GM18519 (cell line): ENCODE data around the gene FLOT1.

Source experiments
- ATAC-seq: cut with Tn5 transposase; IDR thresholded peaks from one replicate; pipeline ENCODE4 v1.9.1; 2021; ENCODE audit warnings: mild to moderate bottlenecking, moderate library complexity; ENCODE audit not compliant: unreplicated experiment, low FRiP score

Gene FLOT1

DNA sequence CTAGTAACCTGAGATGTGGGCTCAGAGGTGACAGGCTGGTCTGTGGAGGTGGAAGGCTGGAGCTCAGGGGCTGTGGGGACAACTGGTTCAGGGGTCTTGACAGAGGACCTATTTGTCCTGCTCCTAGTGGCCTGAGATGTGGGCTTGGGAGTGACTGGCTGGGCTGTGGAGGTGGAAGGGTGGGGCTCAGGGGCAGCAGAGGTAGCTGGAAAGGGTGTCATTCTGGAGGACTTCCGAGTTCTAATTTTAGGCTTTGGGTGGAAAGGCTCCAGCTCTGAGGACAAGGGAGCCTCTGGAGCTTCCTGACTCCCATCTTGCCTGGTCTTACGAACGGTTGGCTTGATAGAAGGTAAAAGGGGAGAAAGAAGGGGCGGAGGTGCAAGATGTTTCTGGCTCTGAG, 36.9 kb downstream of the FLOT1 start:
- ATAC-seq = no peak

DNA sequence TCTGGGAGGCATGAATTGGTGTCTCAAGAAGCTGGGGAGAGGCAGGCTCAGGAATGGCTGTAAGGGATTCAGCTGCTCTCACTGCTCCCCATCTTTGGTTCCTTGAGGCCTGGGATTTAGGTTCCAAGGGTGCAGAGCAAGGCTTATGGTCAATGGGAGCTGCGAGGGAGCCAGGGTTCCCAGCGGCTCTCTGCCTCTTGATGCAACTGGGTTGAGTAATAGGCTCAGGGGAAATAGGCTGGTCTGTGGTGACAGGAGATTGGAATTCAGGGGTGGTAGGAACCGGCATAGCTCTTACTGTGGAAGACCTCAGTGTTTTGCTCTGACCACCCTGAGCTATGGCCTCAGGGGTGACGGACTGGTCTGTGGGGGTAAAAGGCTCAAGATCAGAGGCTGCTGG, 38.7 kb downstream of the FLOT1 start:
- ATAC-seq = no peak

DNA sequence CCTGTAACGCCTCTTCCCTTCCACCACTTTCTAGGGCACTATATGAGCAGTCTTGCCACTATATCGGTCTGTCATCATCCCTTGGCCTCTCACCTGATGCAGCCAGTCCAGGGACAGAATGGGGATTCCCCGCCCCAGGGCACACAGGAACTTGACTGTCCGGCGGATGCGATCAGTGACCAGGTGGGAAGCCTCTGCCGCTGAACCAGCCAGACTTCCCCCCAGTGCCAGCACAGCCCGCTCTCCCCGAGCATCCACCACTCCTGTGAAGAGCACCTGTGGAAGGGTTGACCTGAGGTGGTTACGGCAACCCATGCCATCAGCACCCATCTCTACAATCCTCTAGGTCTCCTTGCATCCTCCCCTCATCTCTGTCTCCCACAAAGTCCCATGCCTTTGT, 39.5 kb downstream of the FLOT1 start:
- ATAC-seq = no peak

DNA sequence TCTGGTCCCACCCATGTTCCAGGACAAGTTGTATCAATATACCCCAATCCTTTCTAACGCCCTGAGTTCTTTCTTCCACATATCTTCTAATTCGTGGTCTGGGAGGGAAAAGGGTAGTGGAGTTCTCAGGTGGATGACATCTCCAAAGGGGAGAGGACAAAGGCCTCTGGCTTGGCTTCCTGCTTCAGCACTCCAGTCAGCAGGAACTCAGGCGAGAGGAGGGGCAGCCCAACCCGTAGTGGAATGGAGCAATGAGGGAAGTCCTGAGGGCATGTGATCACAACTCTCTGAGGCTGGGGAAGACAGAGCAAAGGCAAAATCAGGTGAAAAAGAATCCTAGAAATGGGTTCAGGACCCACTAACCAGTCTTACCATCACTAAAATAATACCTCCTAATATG, 42.1 kb downstream of the FLOT1 start:
- no peak for ATAC-seq

DNA sequence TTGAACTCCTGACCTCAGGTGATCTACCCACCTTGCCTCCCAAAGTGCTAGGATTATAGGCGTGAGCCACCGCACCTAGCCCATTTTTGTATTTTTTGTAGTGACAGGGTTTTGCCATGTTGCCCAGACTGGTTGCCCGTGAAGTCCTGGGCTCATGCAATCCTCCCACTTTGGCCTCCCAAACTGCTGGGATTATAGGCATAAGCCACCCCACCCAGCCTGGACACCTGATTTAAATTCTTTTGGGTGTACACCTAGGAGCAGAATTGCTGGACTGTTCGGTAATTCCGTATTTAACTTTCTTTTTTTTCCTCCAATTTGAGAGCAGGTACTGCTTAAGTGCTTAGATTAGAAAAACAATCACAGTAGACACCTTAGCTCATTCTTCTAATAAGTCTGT, 46.1 kb downstream of the FLOT1 start:
- no peak for ATAC-seq

DNA sequence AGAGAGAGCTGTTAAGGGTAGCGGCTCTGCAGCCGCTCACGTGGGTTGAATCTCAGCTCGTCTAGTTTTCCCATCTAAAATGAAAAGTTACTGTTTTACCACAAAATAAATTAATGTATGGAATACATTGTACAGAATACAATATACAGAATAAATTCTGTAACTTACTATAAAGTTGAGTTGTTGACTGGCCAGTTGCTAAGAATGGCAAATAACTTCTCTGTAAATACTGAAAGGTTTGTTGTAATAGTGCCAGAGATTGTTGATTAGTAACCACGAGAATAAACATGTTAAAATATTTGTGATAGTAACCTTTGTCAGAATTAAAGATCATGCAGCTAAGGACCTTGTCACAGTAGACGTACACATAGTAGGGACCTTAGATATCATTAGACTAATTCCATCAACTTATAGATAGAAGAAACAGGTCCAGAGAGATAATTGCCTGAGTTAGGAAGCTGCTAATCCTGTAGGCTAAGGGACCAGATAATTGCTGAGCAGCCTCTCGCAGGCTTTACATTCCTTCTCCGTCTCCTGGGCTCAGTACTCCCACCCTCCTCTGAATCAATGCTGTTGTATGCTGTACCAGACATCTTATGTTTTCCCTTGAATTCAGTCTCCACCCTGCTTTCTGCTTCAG, 51.2 kb downstream of the FLOT1 start:
- no peak for ATAC-seq

DNA sequence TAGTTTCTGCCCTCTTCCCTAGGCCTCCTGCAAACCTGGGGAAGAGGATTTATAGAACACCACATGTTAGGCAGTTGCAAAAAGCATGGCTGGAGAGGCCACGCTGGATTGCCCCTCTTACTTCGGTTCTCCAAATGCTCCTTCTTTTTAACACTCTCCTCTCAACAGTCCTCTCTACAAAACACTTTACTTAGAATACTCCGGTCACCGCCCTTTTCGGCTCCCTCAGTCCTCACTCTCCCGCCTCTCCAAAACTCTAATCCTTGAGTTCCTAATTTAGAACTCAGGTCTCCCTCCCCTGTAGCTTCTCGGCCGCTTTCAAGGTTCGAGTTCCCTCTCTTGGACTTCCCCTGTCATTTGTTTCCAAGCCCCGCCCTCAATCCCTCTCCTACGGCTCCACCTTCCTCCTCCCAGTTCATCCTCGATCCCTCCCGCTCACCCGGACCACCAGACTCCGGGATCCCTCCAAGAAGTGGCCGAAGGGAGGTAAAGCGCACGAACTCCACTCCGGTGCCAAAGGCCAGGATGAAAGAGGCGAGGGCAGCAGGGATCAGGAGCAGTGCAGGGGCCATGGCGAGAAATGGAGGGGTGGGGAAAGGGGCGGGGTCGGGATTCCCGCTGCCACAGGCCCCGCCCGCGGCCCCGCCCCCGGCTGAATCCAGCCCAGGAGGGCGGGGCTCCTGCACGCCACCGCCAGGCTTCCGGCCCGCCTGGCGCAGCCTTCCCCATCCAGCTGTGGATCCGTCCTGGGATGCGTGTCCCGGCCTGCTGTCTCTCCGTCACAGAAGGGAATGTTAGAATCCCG, 51.9 kb downstream of the FLOT1 start, which contains the start of gene NRM:
TSS of gene NRM (minus strand) at position 582 of the 805 bp plus-strand sequence. CDS start at position 572, 10 bp downstream.
- ATAC-seq = no peak

DNA sequence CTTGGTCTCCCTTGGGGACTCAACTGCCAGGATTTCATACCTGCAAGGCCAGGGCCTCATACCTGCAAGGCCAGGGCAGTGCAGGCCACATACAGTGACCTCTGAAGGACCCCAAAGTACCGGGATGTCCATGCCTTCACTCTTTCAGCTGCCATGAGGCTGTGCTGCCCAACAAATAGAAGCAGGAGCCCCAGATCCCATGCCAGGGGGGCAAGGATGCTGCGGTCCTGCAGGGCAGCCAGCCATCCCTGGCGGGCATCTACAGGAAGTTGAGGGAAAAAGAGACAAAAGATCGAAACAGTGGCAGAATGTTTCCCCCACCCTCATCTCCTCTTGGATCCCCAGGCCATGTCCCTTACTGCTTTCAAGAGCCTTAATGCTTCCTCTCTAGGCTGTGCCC, 52.5 kb downstream of the FLOT1 start:
- no peak for ATAC-seq

DNA sequence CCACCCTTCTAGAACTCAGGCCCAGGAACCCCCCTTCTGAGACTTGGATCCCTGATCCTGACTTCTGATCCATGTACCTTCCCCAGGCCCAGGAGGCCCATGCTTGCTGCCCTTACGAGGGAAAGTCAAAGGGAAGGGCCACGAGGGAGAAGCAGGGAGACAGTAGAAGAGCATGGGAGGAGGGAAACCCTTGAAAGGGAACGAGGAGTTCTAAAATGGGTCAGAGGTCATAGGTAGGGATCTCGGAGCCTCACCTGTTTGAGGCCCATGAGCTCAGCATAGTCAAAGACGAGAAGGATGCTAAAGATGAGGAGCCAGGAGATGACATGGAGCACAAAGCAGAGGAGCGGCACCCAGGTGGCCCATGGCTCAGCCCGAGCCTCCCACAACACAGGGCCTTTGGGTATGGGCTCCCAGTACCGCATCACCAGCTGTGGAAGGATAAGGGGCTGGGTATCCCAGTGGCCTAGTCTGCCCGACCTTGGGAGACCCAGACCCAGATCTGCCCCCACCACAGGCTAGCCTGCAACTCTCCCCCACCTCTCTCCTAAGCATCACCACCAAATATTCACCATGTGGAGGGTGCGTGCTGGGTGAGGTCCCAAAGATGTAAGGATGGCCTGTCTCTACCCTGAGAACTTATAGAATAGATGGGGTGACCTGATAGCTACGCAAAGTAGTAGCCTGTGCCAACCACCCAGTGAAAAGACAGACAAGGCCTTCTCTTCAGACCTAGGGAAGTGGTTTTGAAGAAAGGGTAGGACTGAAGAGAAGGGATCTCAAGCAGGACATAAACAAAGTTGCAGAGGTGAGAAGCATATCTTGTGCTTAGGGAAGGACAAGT, 53.2 kb downstream of the FLOT1 start:
- no peak for ATAC-seq

DNA sequence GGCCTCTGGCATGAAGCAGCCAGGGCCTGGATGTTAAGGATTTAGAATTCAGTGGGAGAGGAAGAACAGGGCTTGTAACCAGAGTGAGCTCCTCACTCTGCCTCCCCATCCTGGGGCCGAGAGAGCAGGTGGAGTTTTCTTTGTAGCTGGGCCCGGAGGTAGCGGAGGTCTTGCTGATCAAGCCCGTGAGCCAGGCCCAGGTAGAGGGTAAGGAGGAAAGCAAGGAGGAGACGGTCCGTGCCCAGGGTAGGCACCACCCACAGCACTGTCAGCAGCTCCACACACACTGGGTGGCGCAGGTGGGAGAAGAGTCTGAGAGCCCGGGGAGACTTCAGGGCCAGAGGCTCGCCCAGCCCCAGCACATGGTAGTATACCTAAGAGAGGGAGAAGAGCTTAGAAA, 53.9 kb downstream of the FLOT1 start:
- no peak for ATAC-seq

DNA sequence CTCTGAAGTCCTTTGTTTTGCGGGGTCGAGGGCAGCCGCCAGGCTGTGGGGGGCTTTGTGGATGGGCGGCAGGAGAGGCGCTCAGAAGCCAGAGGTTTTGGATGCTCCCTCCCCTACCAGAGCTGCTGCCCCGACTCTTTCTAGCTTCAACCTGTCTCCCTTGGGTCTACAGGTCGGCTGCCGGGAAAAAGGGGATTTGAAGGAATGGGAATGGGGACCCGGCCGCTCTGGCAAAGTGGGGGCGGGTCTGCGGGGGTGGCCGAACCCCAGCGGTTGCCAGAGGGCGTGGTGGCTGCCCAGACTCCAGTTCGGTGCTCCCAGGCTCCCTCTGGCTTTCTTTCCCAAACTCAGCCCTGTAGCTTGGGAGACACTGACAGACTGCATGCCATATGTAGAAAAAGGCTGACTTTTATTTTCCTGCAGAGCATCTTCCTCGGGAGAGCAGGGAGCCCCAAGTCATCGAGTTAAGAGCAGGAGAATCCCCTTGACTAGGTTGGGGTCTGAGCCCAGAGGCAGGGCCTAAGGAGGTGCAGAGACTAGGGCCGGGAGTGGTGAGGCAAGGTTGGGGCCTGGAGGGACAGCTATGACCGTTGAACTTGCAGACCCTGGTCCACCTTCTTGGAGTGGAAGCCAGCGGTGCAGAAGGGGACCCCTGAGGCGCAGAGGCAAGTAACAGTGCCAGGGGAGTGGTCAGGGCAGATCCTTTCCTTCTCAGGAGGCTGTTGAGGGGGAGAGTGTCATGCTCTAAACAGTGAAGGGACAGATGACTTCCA, 54.6 kb downstream of the FLOT1 start:
- no peak for ATAC-seq

DNA sequence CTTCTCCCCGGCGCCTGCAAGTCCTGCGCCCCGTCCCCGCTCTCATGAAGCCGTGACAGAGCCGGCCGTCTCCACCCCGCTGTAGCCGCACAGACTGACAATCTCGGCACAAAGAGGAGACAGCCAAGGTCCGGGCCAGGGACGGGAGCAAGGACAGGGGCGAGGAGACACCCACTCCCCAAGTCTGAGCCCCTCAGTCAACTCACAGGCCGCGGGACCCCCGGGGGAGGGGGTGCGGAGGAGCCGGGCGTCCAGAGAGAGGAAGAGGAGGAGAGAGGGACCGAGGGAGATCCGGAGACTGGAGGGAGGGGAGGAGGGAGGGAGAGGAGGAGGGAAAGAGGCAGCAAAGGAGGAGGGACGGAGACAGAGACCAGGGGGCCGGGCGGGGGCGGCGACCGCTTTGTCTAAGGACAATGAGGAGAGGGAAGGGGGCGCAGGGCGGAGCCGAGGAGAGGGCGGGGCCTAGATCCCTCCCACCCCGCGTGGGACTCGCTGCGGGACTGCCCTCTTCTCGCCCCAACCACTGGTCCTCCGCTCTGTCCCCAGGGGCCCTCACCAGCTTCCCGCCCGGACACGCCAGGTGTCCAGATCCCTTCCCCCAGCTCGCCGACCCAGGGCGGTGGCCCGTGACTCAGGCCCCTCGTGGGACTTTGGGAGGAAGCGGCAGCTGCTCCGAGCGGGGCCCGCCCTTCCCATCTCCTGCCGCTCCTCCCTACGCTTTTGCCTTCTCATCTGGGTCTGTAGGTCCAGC, 55.4 kb downstream of the FLOT1 start:
- peak; percentile 30 for ATAC-seq

DNA sequence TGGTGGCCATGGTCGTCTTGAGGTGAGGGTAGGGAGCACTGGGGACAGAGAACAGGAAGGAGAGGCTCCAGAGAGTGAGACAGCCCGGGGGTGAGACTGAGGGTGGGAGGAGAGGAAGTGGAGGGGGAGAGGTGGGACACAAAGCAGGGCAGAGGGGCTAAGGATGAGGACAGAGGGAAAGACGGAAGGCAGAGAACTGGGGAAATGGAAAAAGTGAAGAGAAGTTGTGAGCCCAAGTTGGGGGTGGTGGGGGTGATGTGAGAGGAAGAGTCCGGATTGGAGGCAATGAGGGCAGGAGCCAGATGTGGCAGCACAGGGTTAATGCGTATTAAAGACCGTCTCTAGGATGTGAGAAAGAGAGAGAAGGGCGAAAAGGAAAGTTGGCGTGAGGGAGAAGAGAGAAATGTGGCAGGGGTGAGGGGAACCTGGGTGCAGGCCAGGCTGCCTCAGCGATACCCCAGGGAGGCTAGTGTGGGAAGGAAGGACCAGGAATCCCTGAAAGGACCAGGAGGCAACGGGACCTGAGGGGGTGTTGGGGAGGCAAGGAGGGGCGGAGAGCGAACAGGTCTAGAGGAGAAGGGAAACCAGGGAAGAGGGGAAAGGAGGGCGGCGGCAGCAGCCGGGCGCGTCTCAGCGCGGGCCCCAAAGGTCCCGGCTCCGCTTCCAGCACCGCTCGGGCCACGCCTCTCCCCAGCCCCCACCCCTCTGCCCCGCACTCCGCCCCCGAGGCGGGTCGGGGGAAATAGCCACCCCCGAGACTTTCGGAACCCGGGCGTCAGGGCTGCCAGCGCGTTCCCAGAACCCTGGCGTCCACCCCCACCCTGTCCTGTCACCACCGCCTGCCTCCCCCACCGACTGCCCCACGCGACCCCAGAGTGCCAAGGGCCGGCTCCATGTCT, 56.2 kb downstream of the FLOT1 start, which contains the start of gene PPP1R18:
TSS of gene PPP1R18 (minus strand) at position 637 of the 899 bp plus-strand sequence. CDS start at position 10, 627 bp downstream.
- no peak for ATAC-seq

DNA sequence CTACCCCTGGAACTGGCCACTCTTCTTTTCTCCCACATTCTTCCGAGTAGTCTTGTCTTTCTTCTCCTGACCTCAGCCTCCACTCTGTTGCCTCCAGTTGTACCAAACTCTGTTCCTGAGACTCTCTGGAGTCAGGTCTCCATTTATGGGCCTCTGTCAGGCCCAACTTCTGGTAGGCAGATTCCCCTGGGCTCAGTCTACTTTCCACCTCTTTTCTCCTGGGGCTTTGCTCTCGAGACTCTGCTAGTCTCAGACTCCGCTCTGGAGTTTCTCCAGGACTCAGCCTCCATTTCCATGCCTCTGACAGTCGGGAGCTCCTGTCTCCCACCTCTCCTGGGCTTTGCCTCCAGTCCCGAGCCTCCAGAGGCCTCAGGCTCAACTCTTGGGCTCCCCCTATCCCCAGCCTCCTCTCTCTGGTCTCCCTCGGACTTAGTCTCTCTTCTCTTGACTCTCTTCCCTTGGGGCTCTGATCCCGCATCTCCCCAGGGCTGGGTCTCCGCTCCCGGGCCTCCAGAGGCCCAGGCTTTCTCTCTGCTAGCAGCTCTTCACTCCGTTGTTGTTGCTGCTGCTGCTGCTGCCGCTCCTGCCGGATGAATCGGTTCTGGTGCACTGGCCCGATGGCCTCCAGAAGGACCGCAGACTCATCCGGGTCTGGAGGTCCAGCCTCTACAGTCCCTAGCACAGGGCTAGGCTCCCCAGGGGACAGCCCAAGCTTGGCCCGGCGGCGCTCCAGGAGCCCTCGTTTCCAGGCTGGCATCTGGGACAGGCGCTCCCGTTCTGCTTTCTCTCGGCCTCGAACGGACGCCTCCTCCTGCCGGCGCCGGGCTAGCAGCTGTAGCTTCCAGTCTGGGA, 57.1 kb downstream of the FLOT1 start:
- no peak for ATAC-seq

DNA sequence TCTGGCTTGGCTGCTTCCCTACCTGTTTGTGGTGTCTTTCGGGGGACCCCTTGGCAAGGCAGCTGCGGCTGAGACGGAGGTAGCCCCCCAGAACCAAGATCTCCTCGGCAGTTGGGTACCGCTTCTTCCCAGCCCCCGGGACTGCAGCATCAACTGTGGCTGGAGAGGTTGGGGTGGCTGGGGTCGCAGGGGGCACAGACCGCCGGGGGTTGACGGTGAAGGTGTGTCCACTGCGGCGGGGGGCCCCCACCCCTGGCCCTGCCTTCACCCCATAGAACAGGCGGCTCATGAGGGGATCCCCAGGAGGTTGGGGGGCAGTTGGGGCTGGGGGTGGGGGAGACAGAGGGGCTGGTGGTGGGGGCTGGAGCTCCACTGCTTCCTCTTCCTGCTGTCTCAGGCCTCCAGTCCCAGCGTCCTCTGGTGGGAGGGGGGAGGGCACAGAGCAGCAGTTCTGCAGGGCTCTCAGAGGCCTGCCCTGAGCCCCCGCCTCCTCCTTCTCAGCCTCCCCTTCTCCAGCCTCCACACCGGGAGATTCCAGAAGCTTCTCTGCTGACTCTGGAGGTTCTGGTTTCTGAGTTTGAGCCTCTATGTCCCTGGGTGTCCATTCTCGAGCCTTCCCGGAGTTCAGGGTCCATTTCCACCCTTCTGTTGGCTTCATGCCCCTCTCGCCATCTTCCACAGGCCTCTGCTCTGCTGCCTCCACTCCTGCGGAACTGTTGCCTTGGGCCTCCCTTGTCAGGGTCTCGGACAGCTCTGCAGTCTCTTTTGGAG, 57.9 kb downstream of the FLOT1 start:
- no peak for ATAC-seq

DNA sequence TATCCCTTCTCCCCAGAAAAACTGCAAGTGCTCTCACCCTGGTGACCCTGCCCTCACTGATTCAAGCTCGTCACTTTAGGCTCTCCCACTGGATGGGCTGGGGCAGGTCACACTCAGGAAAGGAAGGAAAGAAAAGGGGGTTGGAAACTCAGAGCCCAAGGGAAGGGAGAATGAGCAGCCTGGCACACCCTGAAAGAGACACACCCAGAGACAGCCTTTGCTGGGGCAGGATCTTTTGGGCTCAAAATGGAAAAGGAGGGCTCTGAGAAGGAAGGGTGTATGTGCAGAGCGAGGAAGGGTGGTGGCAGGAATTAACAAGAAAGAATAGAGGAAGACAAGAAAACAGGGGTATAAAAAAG, 58.5 kb downstream of the FLOT1 start:
- no peak for ATAC-seq
